Measurements from ENCODE around the gene MFSD2B.

DNA sequence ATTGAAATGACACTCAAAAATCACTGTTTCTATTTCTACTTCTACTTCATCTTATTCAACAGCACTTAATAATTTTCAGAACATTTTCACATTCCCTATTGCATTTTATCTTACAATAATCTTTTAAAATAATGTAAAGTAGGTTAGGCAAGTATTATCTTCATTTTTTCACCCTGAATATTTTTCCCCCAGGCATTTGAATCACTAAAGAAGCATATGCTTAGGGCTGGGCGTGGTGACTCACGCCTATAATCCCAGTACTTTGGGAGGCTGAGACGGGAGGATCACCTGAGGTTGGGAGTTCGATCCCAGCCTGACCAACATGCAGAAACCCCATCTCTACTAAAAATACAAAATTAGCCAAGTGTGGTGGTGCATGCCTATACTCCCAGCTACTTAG, 30.6 kb downstream of the MFSD2B start:
- TF ChIP-seq POLR2AphosphoS5 (IDR thresholded peaks at IDR 0.05; ENCODE audit: low read depth, low read length) = no peak
- TF ChIP-seq POLR2A (IDR thresholded peaks at IDR 0.05; ENCODE audit: low read depth, low read length) = no peak
- TF ChIP-seq TAF1 (IDR thresholded peaks at IDR 0.05; ENCODE audit: borderline replicate concordance, low read depth, low read length) = no peak

All from GM12892 (cell line).